HT-29 (cell line): Measurements from ENCODE around the gene KDM1A. TPM values are rescaled to one million over a fixed set of nuclear protein-coding genes. Genes with fewer than 3 reads are reported as not detected.

ENCODE experiments used
- small RNA-seq: library from RNA; depleted of rRNA; stranded (forward); fragments of <200 nt; gene quantifications from one replicate; pipeline ENCODE3, GENCODE V24; 2014
- total RNA-seq: library from RNA; depleted of rRNA; stranded (reverse); fragments of >200 nt; shearing (Covaris generic); gene quantifications from 2 replicates; pipeline ENCODE4 v1.2.3, GENCODE V29; 2014; rRNA removed

The KDM1A gene
- total RNA-seq, 1 experiment from 2014 or later: 113 TPM

Small RNAs within 50 kb of the gene (small RNA-seq; reads per million reads assigned to genes)
- not detected for gene MIR3115
- not detected for gene MIR4419A

Other genes with a start within 250 kb of the KDM1A start
- not detected in 2 replicates for gene LACTBL1, start 46.6 kb upstream of the KDM1A start, total RNA-seq
- gene TEX46, start 3.6 kb upstream of the KDM1A start, total RNA-seq: not detected in 2 replicates
- 14.4 and 16.4 TPM in 2 replicates for gene LUZP1, start 149.4 kb downstream of the KDM1A start, total RNA-seq
- gene HTR1D, start 198.0 kb downstream of the KDM1A start, total RNA-seq: 0.83 and 1.0 TPM in 2 replicates